ENCODE measurements around the gene ACOX3. TPM values are rescaled to one million over a fixed set of nuclear protein-coding genes. Genes with fewer than 3 reads are reported as not detected.
"Not testable (repeated sequence)": the region's sequence is repeated elsewhere in the genome, so short reads cannot be mapped to it uniquely, and the experiment has no call there.

ACOX3 gene
- total RNA-seq, 4 donors from 2014 or later, result 32.0 to 77.2 (median 43.8) TPM

GRCh38 chr4:8427262-8427661 lies 13.3 kb downstream of the ACOX3 start:
- Histone ChIP-seq H3K9me3 (no peaks in the 10 kb centered on the region), H3K36me3 (peaks cover 0 to 19% (median 7%) of the 10 kb centered on the region in 4 donors), H3K4me1 (peaks cover 26 to 56% (median 45%) of the 10 kb centered on the region in 4 donors), H3K4me3 (peak overlapping the region; percentile 80 to 96 (median 90)), H3K27ac (replicated peaks in 1 of 4) (peak overlapping the region in 3 of 4 donors; percentile 91 to 94 (median 92)), H3K27me3 (no peaks in the 10 kb centered on the region)
- DNase-seq (ENCODE audit: extremely low spot score), result no peak
- TF ChIP-seq CTCF (IDR thresholded peaks at IDR 0.05), result no peak
- TF ChIP-seq POLR2A (IDR thresholded peaks at IDR 0.05; ENCODE audit: low read depth), result no peak
- no peak for TF ChIP-seq EP300 (IDR thresholded peaks at IDR 0.05)
- TF ChIP-seq POLR2AphosphoS5 (IDR thresholded peaks at IDR 0.05), result no peak
- 76% methylated on average over 16 of the region's 17 CpGs for WGBS
- intact Hi-C loops (cut with DNase I), result no loop called here

- no peaks in the 10 kb centered on the region for H3K9me3 ChIP-seq
- peak overlapping the region in 1 of 4 donors; percentile 23 for H3K27ac ChIP-seq (replicated peaks in 1 of 4)
- H3K36me3 ChIP-seq, result peaks cover 0 to 27% (median 13%) of the 10 kb centered on the region in 4 donors
- peaks cover 20 to 63% (median 54%) of the 10 kb centered on the region in 4 donors for H3K4me1 ChIP-seq
- TF ChIP-seq EP300 (IDR thresholded peaks at IDR 0.05) (no peak), POLR2A (IDR thresholded peaks at IDR 0.05; ENCODE audit: low read depth) (no peak), POLR2AphosphoS5 (IDR thresholded peaks at IDR 0.05) (no peak), CTCF (IDR thresholded peaks at IDR 0.05) (no peak)
- no peak for DNase-seq (ENCODE audit: extremely low spot score)
- no peaks in the 10 kb centered on the region for H3K27me3 ChIP-seq
- WGBS, result 77% methylated on average over 1 of the region's 5 CpGs
- H3K4me3 ChIP-seq, result no peak overlapping the region
- intact Hi-C loops (cut with DNase I), result no loop called here
Observed at GRCh38 chr4:8422786-8423185, 17.7 kb downstream of the ACOX3 start.

GRCh38 chr4:8422327-8422726 lies 18.2 kb downstream of the ACOX3 start:
- 80% methylated on average over 4 of the region's 4 CpGs for WGBS
- TF ChIP-seq POLR2AphosphoS5 (IDR thresholded peaks at IDR 0.05) (no peak), CTCF (IDR thresholded peaks at IDR 0.05) (no peak), POLR2A (IDR thresholded peaks at IDR 0.05; ENCODE audit: low read depth) (no peak), EP300 (IDR thresholded peaks at IDR 0.05) (no peak)
- Histone ChIP-seq H3K9me3 (no peaks in the 10 kb centered on the region), H3K27me3 (no peaks in the 10 kb centered on the region), H3K36me3 (peaks cover 0 to 27% (median 13%) of the 10 kb centered on the region in 4 donors), H3K27ac (replicated peaks in 1 of 4) (peak overlapping the region in 1 of 4 donors; percentile 23), H3K4me1 (peaks cover 16 to 63% (median 49%) of the 10 kb centered on the region in 4 donors), H3K4me3 (no peak overlapping the region)
- no peak for DNase-seq (ENCODE audit: extremely low spot score)
- intact Hi-C loops (cut with DNase I), result no loop called here

GRCh38 chr4:8420151-8420550 lies 20.4 kb downstream of the ACOX3 start:
- intact Hi-C loops (cut with DNase I); H3K9me3 ChIP-seq; DNase-seq (ENCODE audit: extremely low spot score); H3K27me3 ChIP-seq; H3K4me3 ChIP-seq: not testable (repeated sequence)
- Histone ChIP-seq H3K27ac (replicated peaks in 1 of 4) (peak overlapping the region; percentile 57 to 76 (median 68)), H3K36me3 (peaks cover 11 to 43% (median 32%) of the 10 kb centered on the region in 4 donors), H3K4me1 (peaks cover 0 to 48% (median 30%) of the 10 kb centered on the region in 4 donors)

- Histone ChIP-seq H3K4me1 (peaks cover 0 to 44% (median 26%) of the 10 kb centered on the region in 4 donors), H3K27me3 (no peaks in the 10 kb centered on the region), H3K36me3 (peaks cover 18 to 49% (median 38%) of the 10 kb centered on the region in 4 donors), H3K9me3 (no peaks in the 10 kb centered on the region), H3K27ac (replicated peaks in 1 of 4) (peak overlapping the region; percentile 57 to 76 (median 68)), H3K4me3 (no peak overlapping the region)
- WGBS, result 68% methylated on average over 10 of the region's 12 CpGs
- no peak for DNase-seq (ENCODE audit: extremely low spot score)
- no peak for TF ChIP-seq CTCF (IDR thresholded peaks at IDR 0.05)
- TF ChIP-seq EP300 (IDR thresholded peaks at IDR 0.05), result peak; percentile 23
- TF ChIP-seq POLR2AphosphoS5 (IDR thresholded peaks at IDR 0.05), result peak; percentile 63 to 75
- no peak for TF ChIP-seq POLR2A (IDR thresholded peaks at IDR 0.05; ENCODE audit: low read depth)
- intact Hi-C loops (cut with DNase I), result no loop called here
Observed at GRCh38 chr4:8419222-8420041, 21.1 kb downstream of the ACOX3 start.

All from esophagus muscularis mucosa (tissue), 4 donors.